CD4-positive, alpha-beta T cell treated with Interferon gamma for 1 hour (primary cell): ENCODE data around the gene ABR.
"Not testable (repeated sequence)": the region's sequence is repeated elsewhere in the genome, so short reads cannot be mapped to it uniquely, and the experiment has no call there.

Experiments
- DNase-seq: peaks from one replicate; pipeline ENCODE4 v3.0.0-alpha.2; 2020

Gene ABR

DNA sequence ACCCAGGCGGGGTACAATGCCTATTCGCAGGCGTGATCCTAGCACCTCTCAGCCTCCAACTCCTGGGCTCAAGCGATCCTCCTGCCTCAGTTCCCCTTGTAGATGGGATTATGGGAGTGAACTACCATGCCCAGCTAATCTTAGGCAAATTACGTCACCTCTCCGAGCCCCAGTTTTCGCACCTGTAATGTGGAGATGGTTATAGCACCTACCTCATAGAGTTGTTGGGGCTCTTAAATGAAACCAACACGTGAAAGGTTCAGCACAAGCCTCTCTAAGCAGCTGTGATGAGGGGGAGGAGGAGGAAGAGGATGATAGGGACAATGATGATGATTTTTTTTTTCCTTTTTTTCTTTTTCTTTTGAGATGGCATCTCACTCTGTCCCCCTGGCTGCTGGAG is 59.9 kb downstream of the ABR start:
- DNase-seq = no peak

DNA sequence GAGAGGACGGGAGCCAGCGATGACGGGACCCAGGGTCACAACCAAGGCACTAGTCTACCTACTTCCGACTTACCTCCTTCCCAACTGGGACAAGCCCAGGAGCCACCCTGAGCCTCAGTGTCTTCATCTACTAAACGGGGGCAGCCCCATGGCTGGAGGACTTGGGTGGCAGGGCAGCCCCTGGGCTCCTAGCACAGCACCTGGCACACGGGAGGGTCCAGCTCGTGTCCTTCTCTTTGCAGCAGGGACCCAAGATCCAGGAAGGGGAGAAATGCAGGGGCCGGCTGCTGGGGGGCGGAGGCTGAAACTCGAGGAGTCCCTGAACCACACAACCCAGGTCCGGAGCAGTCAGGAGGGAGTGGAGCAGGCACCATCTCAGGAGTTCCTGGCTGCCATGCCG is 63.2 kb downstream of the ABR start:
- DNase-seq = no peak

DNA sequence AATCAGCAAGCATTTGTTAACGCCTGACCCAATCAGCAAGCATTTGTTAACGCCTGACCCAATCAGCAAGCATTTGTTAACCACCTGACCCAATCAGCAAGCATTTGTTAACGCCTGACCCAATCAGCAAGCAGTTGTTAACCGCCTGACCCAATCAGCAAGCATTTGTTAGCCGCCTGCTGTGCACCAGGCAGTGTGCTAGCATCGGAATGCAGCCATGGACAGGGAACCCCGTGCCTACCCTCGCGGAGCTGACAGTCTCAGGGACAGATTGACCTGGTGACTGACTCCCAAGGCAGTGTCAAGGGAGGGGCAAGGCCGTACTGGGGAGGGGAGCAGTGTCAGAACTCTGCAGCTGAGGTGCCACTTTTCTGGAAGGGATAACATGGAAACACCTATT is 66.9 kb downstream of the ABR start:
- DNase-seq = no peak

DNA sequence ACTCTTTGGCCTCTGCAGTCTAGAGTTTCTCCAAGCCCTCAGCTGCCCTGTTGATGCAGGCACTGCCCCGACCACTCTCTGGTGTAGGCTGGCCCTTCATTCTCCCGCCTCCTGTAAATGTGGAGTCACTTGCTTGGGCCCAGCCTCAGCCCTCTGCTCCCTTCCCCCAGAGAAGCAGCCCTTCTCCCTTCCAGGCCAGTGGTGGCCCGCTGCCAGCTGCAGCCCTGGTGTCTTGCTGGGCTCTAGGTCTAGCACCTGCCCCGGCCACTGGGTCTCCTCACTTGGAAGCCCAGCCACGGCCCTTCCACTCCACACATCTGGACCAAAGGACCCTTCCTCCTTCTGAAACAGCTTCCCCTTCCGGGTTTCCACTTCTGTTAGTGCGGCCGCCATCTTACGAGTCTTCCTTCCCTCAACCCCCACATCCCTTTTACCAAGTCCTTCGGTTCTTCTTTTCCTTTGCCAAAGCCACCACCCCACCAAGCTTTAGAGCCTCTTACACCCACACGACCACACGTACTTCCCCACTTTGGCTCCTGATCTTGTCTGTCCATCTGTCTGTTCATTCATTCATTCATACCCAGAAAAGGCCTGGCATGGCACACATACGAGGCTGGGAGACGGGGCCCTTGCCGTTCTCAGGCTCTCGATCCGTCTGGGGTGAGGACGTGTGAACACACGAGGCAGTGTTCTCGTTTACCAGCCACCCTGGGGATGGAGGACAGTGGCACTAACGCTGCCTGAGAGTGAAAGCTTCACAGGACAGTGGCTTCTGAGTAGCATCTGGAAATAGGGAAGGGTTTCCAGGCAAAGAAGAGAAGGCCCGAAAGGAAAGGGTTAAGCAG is 68.0 kb downstream of the ABR start:
- no peak for DNase-seq

DNA sequence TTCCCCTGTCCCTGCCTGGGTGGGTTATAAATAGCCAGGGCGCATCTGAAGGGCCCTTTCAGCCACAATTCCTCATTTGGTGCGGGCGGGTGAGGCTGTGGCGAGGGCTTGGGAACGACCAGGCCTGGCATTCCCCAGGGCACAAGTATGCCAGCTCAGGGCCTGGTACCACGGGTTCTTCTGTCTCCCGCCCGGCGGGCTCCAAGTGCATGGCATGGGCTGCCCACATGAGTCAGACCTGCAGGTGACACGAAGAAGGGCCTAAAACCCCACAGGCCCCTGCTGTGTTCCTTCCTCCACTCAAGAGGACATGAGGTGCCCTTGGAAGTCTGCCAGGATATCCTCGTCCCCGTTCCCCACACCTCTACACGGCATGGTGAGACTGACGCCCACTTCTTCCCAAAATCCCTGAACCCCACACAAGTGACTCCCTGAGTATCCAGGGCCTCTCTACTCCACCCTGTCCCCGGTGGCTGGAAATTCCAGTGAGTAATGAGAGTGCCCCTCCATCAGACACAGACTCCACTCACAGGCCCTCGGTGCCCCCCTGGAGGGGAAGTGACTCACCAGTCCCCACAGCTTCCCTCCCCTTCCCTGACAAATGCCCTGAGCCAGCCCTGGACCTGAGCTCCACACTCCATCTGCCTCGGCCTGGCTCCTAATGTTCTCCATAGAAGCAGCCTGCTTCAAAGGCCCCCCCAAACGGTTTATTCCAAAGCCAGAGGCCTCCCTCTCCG is 68.8 kb downstream of the ABR start:
- DNase-seq = peak; percentile 70

DNA sequence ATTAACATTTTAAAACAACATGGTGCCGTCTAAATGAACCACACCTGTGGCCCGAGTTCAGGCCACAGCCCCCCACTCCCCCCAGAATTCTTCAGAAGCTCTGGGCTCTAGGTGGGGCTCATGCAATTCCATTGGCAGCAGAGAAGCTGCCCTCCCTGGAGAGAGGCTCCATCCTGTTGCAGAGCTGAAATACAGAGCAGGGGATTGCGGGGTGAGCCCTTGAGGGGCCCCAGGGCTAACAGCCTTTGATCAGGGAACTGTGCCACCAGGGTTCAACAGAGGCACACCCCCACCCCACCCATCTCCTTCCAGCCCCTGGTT is 69.3 kb downstream of the ABR start:
- no peak for DNase-seq

DNA sequence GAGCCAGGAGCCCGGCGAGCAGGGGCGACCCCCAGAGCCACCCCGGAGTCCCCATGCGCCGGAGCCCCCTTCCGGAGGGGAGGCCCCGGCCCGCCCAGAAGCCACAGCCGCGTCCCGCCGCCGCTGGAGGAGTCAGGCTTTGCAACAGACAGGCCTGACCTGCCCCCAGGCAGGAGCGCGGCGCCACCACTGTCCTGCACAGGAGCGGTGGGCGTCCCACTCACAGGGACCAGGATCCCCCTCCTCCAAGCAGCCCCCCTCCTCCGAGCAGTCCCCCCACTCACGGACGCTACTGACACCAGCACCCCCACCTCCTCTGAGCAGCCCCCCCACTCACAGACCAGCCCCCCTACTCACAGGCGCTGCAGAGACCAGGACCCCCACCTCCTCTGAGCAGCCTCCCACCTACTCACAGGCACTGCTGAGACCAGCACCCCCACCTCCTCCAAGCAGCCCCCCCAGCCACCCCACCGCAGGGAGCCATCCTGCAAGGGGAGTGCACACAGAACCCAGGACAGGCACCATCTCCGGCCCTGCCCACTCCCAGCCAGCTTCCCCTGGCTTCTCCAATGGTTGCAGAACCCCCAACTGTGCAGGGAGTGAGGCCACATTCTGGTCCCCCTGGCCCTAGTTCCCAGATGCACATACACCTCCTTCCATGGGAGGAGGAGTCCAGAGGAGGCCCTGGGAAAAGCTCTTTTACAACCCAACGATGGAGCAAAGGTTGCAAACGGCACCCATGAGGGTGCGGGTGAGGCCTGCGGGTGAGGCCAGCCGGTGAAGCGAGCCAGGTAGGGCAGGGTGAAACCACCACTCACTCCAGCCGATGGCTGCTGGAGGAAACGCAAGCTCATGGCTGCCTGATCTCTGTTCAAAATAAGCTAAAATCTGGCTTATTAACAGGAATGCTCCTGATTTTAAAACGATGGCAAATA is 69.9 kb downstream of the ABR start:
- peak; percentile 20 for DNase-seq

DNA sequence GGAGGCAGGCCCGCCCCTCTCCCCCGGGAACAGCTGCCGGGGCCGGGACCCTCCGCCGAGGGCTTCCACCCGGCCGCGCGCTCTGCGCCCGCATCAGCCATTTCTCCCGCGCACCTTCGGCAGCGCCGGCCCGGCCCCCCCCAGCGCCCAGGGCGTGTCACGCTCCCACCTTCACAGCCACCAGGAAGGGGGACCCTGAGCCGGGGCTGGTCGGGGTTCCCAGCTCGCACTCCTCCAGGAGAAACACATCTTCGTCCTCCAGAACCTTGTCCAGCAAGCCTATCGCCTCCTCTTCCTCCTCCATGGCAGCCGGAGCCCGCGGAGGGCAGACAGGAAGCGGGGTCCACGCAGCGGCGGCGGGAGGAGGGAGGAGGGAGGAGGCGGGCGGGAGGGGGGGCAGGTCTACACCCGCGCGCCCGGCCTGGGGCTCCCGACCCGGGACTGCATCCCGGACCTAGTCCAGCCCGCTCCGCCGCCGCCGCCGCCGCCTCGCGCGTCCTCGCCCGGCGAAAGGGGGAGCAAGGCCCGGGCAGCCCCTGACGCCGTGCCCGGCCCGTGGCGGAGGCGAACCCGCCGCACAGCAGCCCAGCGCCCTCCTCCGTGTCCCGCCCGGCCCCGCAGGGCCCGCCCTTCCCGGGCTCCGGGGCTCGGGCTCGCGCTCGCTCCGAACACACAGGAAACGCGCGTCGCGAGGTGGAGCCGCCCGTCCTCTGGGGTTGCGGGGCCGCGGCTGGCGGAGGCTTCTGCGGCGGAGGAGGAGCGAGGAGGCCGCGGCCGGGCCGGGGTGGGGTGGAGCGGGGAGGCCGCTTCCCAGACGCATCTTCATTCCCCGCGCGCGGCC is 70.8 kb downstream of the ABR start:
- peak; percentile 61 for DNase-seq

DNA sequence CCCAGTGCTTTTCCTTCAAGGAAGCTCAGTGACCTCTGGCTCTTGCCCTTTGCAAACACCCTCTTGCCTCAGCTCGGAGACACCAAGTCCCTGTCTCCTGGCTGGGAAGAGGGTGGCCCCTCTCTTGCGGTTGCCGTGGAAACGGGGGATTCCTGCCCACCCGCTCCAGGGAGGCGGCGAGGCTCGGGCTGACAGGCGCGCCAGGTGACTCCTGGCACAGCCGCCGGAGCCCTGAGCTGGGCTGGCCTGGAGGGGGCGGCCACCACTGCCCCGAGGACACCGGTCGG is 71.4 kb downstream of the ABR start:
- no peak for DNase-seq

DNA sequence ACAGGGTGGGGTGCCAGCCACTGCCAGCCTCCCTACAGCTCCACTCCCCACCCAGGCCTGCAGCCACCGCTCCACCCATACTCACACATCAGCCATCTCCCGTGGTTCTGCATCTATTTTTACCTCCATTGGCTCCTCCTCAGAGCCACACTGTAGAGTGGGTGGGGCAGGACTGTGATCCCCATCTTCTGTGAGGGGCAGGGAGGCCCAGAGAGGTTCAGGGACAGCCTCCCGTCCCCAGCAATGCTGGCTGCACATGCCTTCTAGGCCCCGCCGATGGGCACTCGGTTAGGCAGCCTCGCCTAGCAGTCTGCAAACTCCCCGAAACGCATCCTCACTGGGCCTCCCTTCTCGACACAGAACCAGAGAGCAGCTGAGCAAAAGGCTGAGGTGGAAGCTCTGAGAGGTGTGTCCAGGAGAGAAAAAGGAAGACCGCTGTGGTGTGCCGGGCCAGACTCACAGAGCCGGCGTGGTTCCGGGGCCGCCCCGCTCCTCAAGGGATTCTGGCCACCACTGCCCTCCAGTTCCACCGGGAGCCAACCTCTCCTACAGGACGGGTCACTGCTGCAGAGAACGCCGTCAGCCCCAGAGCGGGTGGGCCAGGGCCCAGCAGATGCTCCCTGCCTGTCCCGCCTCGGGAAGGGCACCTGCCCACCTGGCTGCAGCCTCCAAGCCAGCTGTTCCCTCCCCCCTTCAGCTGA is 71.9 kb downstream of the ABR start:
- DNase-seq = no peak

DNA sequence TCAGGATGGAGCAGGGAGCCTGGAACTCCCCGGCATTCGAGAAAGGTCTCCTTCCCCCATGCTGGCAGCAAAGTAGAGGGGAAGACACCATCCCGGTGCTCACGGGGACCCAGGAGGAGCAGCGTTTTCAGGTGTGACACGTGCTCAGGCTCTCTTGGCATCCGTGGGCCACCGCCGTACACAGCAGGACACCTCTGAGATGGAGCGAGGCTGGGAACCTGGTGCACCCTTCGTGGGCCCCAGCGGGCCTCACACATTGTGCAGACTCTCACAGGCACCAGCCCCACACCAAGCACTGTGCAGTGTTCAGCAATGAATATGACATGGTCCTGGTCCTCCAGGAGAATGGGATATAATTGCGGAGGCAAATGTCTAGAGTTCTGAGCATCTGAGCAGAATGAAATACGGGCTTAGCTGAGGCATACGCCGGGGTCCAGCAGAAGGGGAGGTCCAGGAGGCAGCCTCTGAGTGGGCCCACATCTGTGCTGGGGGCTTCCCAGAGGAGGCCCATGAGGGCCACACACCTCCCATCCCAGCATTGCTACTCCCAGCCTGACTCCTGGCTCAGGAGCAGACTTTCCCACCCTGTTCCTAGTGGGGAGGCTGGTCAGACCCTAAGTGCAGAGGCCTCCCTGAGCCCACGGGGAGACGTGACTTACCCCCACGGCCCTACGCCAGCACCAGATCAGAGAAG is 72.6 kb downstream of the ABR start:
- DNase-seq = no peak

DNA sequence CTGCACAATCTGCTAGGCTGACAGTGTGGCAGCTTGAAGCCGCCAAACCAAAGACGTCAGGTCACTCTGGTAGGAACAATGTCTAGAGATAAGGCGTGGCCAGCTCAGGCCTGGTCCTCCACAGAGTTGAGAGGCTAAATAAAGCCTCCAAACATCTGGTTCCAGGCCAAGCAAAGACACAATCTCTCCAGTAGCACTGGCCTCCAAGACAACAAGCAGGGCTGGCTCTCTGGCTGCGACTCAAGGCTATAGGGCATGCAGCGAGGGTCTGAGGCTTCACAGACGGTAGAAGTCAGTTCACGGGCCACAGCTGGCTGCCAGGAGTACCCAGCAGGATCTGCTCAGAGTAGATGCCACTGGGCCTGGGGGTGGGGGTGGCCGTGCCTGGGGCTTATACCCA is 75.6 kb downstream of the ABR start:
- DNase-seq = no peak

DNA sequence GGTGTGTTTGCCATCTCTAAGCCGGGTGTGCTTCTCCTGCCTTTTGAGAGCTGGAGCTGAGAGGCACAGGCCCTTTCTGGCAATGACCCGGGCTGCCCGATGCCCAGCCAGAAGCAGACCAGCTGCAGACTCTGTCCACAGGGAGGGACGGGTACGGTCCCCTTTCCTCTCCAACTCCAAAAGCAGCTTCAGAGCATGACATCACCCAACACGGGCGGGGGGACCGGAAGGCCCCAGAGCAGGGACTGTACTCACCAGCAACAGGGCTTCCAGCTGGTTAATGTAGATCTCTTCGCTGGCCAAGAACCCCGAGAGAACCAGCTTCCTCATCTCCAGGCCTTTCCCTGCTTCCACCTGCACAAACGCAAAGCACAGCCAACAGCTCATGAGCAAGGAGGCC is 79.4 kb downstream of the ABR start:
- DNase-seq = no peak

DNA sequence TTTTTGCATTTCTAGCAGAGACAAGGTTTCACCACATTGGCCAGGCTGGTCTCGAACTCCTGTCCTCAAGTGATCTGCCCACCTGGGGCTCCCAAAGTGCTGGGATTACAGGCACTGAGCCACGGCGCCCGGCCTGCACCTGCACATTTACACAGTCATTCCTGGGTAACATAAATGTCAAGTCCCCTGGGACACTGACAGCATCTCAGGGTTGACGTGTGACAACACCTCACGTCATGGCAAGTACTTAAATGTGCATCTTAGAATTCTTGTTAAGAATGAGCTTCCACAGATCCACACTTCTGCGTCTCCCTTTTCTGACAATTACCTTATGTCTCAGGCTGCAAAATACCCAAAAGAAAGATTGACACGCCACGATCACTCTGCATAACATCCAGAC is 80.5 kb downstream of the ABR start:
- DNase-seq = no peak

DNA sequence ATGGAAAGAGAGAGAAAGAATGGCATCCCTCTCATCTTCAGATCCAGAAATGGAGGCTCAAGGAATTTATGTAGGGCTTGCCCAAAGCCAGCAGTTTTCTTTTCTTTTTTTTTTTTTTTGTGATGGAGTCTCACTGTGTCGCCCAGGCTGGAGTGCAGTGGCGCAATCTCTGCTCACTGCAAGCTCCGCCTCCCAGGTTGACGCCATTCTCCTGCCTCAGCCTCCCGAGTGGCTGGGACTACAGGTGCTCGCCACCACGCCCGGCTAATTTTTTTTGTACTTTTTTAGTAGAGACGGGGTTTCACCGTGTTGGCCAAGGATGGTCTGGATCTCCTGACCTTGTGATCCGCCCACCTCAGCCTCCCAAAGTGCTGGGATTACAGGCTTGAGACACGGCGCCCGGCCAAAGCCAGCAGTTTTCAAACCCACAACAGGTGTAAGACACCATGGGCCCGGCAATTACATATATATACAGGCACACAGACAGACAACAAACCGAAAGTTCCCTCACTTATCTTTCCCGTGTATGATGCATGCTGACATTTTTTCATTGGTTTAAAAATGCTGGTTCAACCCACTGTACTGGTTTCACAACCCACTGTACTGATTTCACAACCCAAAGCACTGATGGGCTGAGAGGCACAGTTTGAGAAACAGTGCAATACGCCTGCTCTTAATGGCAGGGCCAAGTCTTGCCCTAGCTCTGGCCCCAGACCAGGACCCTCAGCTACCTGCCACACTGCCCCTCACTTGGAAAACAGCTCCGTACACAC is 81.6 kb downstream of the ABR start:
- not testable (repeated sequence) for DNase-seq

DNA sequence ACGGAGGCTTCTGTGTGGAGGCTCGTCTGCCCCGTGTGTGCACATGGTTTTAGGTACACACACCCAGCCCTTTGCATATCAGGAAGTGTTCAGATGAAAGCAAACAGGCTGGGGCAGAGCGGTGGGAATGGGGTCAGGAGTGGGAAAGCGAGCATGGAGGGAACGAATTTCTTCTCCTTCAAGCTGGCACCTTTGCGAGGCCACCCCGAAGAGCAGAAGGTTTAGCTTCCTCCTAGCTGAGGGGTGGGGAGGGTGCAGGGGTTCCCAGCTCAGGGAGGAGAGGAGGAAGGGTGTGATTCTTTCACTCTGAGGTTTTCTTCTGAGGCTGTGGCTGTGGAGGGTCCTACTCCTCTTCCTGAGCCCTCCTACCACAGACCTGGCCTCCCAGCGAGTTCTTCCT is 83.6 kb downstream of the ABR start:
- no peak for DNase-seq

DNA sequence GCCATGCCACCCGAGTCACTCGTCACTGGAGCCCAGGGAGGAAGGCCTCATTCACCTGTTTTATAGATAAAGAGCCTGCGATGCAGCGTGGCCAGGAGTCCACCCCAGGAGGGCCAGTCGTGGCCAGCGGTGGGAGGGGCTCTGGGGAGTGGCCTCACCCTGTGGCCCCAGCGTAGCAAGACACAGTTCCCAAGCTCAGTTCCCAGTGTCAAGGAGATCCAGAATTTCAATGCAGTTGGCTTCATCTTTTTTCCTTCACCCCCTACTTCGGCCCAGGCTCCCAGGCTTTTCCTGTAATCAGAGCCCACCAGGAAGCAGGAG is 84.0 kb downstream of the ABR start:
- no peak for DNase-seq

DNA sequence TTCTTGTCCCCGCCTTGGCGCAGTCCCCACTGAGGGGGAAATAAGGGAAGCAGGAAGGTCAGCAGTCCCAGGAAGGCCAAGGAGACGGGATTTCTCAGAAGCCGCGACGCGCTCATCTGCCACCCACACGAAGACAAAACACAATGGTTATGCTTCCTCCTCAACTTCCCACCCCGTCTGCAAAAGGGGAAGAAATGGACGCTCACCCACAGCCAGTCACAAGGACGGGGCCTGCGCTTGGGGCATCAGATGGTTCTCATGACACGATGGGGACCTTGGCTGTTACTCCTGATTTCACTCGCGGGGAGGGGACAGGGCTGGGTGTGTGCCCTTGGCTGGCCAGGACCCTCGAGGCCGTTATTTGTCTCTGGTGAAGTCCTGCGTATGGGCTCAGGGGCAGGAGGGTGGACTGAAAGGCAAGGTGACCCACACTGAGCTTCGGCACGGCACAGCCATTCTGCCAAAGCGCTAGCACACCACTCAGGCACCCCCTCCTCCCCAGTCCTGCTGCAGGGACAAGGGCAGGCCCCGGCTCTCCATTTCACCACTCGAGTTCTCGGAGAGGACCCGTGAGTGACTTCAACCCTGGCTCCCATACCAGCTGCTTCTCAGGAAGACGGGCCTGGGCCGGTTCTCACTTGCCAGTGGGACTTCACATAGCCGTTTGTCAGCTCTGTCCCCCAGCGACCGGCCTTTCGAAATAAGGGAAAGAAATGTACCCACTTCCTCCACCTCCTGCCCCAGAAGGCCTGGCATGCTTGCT is 84.5 kb downstream of the ABR start:
- peak; percentile 54 for DNase-seq

DNA sequence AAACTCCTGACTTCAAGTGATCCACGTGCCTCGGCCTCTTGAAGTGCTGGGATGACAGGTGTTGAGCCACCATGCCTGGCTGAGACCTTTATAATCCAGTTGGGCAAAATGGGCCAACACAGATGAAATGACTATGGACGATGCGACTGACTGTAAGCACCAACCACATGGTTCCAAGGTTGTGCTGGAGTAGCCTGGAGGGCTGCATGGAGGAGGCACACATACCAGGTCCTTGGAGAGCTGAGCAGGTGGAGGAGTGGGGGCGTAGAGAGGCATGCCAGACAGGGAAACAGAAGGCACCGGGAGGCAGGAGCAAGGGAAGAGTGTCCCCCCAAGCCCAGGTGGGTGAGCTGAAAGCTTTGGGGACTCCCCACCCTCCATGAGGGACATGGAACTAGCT is 85.2 kb downstream of the ABR start:
- no peak for DNase-seq

DNA sequence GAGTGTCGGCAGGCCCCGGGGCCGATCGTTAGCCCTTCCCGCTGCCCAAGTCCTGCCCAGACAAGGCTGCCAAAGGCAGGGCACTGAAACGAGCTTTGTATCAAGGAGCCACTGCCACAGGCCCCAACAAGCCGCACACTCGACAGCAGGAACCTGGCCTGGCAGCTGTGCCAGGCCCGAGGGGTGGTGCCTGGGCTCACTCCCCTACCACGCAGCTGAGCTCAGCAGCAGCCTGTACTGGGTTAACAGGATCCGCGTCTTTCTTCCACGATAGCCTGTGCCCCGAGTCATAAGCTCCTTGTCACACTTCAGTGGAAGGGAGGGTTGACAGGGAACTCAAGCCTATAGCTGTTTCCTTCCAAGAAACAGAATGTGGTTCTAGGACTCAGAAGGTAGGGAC is 87.9 kb downstream of the ABR start:
- DNase-seq = no peak
